Caco-2 (cell line): ENCODE data around the gene CISH. TPM values are rescaled to one million over a fixed set of nuclear protein-coding genes. Genes with fewer than 3 reads are reported as not detected.

Source experiments
- BruUV-seq: library from RNA; stranded (reverse); fragments of 400-500 nt; replicated peaks from 2 replicates; lab custom pipeline; 2021; lab: Mats Ljungman, UMichigan
- CTCF ChIA-PET: fragments of 300-600 bp; sonication (Branson Sonifier 250); formaldehyde crosslinking; loops from one replicate; lab custom pipeline; 2022; ENCODE audit warnings: antibody characterized with exemption; lab: Charles Lee
- POLR2A ChIA-PET: fragments of 300-600 bp; sonication (Branson Sonifier 250); formaldehyde crosslinking; loops from one replicate; lab custom pipeline; 2022; ENCODE audit warnings: antibody characterized with exemption; lab: Charles Lee
- DNase-seq, 2 experiments: peaks; one replicate each; pipeline versions ENCODE4 v3.0.0 to v3.0.0-alpha.2; 2020 to 2022
- H3K27me3 ChIP-seq: replicated peaks from 2 replicates; pipeline ENCODE4 v1.6.0; 2011; ENCODE audit warnings: low read length; ENCODE audit not compliant: control insufficient read depth, insufficient read depth
- H3K36me3 ChIP-seq: 2 replicates; pipeline ENCODE4 v1.5.1; 2011; ENCODE audit warnings: low read length; ENCODE audit not compliant: control insufficient read depth, insufficient read depth
- H3K4me1 ChIP-seq: fragments of 250-450 bp; sonication (Bioruptor Pico); 2 replicates; pipeline ENCODE4 v1.5.1; 2020; ENCODE audit warnings: mild to moderate bottlenecking
- H3K4me3 ChIP-seq: 2 replicates; pipeline ENCODE4 v1.5.1; 2011; ENCODE audit warnings: low read depth, mild to moderate bottlenecking, control low read depth, low read length
- H3K9me3 ChIP-seq: fragments of 250-450 bp; sonication (Bioruptor Pico); 2 replicates; pipeline ENCODE4 v1.5.1; 2020; ENCODE audit warnings: mild to moderate bottlenecking, moderate library complexity
- H3K27ac Mint-ChIP-seq: one replicate; pipeline ENCODE4 v1.8.0; 2022; ENCODE audit warnings: mixed read lengths; ENCODE audit not compliant: unreplicated experiment
- H3K27me3 Mint-ChIP-seq: one replicate; pipeline ENCODE4 v1.8.0; 2022; ENCODE audit warnings: mixed read lengths; ENCODE audit not compliant: insufficient read depth, unreplicated experiment
- H3K36me3 Mint-ChIP-seq: one replicate; pipeline ENCODE4 v1.8.0; 2022; ENCODE audit warnings: mild to moderate bottlenecking, mixed read lengths; ENCODE audit not compliant: insufficient read depth, unreplicated experiment
- H3K4me1 Mint-ChIP-seq: one replicate; pipeline ENCODE4 v1.8.0; 2022; ENCODE audit warnings: low read depth, mixed read lengths; ENCODE audit not compliant: unreplicated experiment
- H3K4me3 Mint-ChIP-seq: one replicate; pipeline ENCODE4 v1.8.0; 2022; ENCODE audit warnings: mild to moderate bottlenecking, moderate library complexity, mixed read lengths; ENCODE audit not compliant: unreplicated experiment
- H3K9me3 Mint-ChIP-seq: one replicate; pipeline ENCODE4 v1.8.0; 2022; ENCODE audit warnings: mixed read lengths; ENCODE audit not compliant: unreplicated experiment
- intact Hi-C: fragments of 100-400 bp; cut with micrococcal nuclease; formaldehyde crosslinking; loops from one replicate; pipeline ENCODE4 v1.10.0; 2022; ENCODE audit not compliant: unreplicated experiment
- total RNA-seq: library from RNA; stranded (reverse); gene quantifications from 2 replicates; pipeline ENCODE4 v1.2.3, GENCODE V29; 2022
- TF ChIP-seq, protein P1 (sequence below), 2 experiments: fragments of 200-600 bp in 1 of 2; IDR thresholded peaks; 1 replicate in 1 of 2; 2 replicates in 1 of 2; pipeline versions ENCODE4 v1.5.1 to v1.8.0; 2011 to 2022; ENCODE audit warnings: antibody characterized with exemption in 1 of 2, control low read depth in 1 of 2, inconsistent platforms in 1 of 2, low read depth in 1 of 2, low read length in 1 of 2, mild to moderate bottlenecking in 1 of 2, moderate library complexity in 1 of 2; ENCODE audit not compliant: insufficient read depth in 1 of 2, severe bottlenecking in 1 of 2, unreplicated experiment in 1 of 2

CISH gene
- total RNA-seq, 1 experiment from 2014 or later, result 2.9 TPM

DNA sequence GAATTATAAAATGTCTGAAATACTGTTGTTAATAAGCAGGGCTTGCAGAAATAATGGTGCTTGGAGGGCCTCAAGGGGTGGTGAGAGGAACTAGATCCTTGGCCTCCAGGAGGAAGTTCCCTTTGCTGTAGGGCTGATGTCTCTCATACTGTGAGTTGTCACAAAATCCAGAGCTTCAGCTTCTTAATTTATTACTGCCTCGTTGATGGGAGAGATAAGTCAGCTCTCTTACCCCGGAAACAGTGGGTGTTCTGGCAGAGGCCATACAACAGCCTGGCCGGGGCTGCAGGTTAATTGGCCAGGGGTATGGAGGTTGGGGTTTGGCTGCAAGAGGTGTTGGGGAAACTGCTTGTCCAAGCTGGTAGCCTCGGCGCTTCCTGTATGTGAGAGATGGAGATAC, 20.9 kb upstream of the CISH start:
- intact Hi-C loops, result no loop called here
- POLR2A ChIA-PET, result no interaction called here
- Histone ChIP-seq H3K36me3 (no peaks in the 10 kb centered on the region), H3K4me3 (no peak overlapping the region), H3K4me1 (no peaks in the 10 kb centered on the region), H3K9me3 (no peaks in the 10 kb centered on the region), H3K27me3 (no peaks in the 10 kb centered on the region)
- Mint-ChIP-seq H3K27me3 (no peaks in the 10 kb centered on the region), H3K9me3 (no peaks in the 10 kb centered on the region), H3K36me3 (peaks cover 16% of the 10 kb centered on the region), H3K4me1 (peaks cover 4% of the 10 kb centered on the region), H3K4me3 (no peak overlapping the region), H3K27ac (no peak overlapping the region)
- BruUV-seq, result no TSS peak
- CTCF ChIA-PET, result interaction anchor here (1.8 kb wide), 1 partner anchor 16 kb away, joined by 6 read pairs; the partner anchor contains the start of gene MAPKAPK3
- TF ChIP-seq, protein P1, sequence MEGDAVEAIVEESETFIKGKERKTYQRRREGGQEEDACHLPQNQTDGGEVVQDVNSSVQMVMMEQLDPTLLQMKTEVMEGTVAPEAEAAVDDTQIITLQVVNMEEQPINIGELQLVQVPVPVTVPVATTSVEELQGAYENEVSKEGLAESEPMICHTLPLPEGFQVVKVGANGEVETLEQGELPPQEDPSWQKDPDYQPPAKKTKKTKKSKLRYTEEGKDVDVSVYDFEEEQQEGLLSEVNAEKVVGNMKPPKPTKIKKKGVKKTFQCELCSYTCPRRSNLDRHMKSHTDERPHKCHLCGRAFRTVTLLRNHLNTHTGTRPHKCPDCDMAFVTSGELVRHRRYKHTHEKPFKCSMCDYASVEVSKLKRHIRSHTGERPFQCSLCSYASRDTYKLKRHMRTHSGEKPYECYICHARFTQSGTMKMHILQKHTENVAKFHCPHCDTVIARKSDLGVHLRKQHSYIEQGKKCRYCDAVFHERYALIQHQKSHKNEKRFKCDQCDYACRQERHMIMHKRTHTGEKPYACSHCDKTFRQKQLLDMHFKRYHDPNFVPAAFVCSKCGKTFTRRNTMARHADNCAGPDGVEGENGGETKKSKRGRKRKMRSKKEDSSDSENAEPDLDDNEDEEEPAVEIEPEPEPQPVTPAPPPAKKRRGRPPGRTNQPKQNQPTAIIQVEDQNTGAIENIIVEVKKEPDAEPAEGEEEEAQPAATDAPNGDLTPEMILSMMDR (IDR thresholded peaks at IDR 0.05; ENCODE audit: insufficient read depth in 1 of 2, low read depth in 1 of 2, low read length in 1 of 2, severe bottlenecking in 1 of 2, unreplicated experiment in 1 of 2), result no peak
- no peak for DNase-seq

DNA sequence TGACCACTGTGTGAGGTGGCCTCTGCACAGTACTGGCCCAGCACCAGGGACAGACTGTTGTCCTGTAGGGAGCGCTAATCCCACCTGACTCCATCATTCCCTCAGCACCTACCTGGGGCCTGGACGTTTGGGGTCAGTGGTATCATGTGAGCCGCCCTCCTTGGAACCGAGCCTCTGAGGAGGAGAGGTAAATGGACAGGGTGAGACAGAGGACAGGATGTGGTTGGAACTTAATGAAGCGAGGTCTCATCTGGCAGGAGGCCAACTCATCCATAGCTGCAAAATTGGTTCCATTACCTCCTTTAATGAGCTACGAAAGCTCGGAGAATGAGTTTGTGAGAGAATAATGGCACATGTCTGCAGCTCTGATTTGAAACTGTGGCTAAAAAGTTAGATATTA, 19.3 kb upstream of the CISH start:
- Histone ChIP-seq H3K36me3 (no peaks in the 10 kb centered on the region), H3K9me3 (no peaks in the 10 kb centered on the region), H3K4me1 (no peaks in the 10 kb centered on the region), H3K4me3 (no peak overlapping the region), H3K27me3 (no peaks in the 10 kb centered on the region)
- Mint-ChIP-seq H3K9me3 (no peaks in the 10 kb centered on the region), H3K4me3 (no peak overlapping the region), H3K27ac (no peak overlapping the region), H3K4me1 (peaks cover 6% of the 10 kb centered on the region), H3K36me3 (peaks cover 17% of the 10 kb centered on the region), H3K27me3 (no peaks in the 10 kb centered on the region)
- no peak for DNase-seq
- TF ChIP-seq, protein P1 (IDR thresholded peaks at IDR 0.05; ENCODE audit: insufficient read depth in 1 of 2, low read depth in 1 of 2, low read length in 1 of 2, severe bottlenecking in 1 of 2, unreplicated experiment in 1 of 2), result no peak
- ChIA-PET POLR2A (no interaction called here), CTCF (interaction anchor here (0.6 to 1.8 kb wide), 2 partner anchors 14 to 754 kb away, joined by 3 to 6 read pairs; partner anchors contain the start of genes MANF and MAPKAPK3)
- intact Hi-C loops, result no loop called here
- BruUV-seq, result no TSS peak

- H3K27me3 Mint-ChIP-seq, result no peaks in the 10 kb centered on the region
- H3K4me1 Mint-ChIP-seq, result peaks cover 6% of the 10 kb centered on the region
- TF ChIP-seq, protein P1 (IDR thresholded peaks at IDR 0.05; ENCODE audit: insufficient read depth in 1 of 2, low read depth in 1 of 2, low read length in 1 of 2, severe bottlenecking in 1 of 2, unreplicated experiment in 1 of 2), result no peak
- BruUV-seq, result no TSS peak
- no peaks in the 10 kb centered on the region for H3K27me3 ChIP-seq
- no peaks in the 10 kb centered on the region for H3K9me3 ChIP-seq
- POLR2A ChIA-PET, result no interaction called here
- DNase-seq, result no peak
- H3K9me3 Mint-ChIP-seq, result no peaks in the 10 kb centered on the region
- H3K4me1 ChIP-seq, result no peaks in the 10 kb centered on the region
- H3K4me3 Mint-ChIP-seq, result no peak overlapping the region
- intact Hi-C loops, result no loop called here
- H3K27ac Mint-ChIP-seq, result no peak overlapping the region
- CTCF ChIA-PET, result interaction anchor here (1.8 kb wide), 1 partner anchor 14 kb away, joined by 6 read pairs; the partner anchor contains the start of gene MAPKAPK3
- peaks cover 17% of the 10 kb centered on the region for H3K36me3 Mint-ChIP-seq
- no peaks in the 10 kb centered on the region for H3K36me3 ChIP-seq
- H3K4me3 ChIP-seq, result no peak overlapping the region
These were observed 18.8 kb upstream of the CISH start for GRCh38 chr3:50630394-50630793.
